Endodermal cell (in vitro differentiated cells): Measurements from ENCODE around the gene NFE2L2. TPM values are rescaled to one million over a fixed set of nuclear protein-coding genes. Genes with fewer than 3 reads are reported as not detected.
"Not testable (repeated sequence)": the region's sequence is repeated elsewhere in the genome, so short reads cannot be mapped to it uniquely, and the experiment has no call there.

ENCODE experiments used
- DNase-seq: peaks from one replicate; pipeline ENCODE4 v3.0.0-alpha.2; 2017
- H3K27ac ChIP-seq: 2 replicates; pipeline ENCODE4 v1.5.1; 2013; ENCODE audit warnings: mild to moderate bottlenecking, low read depth, low read length, moderate library complexity
- H3K27me3 ChIP-seq: 2 replicates; pipeline ENCODE4 v1.6.1; 2013; ENCODE audit warnings: mild to moderate bottlenecking, low read length, moderate library complexity; ENCODE audit not compliant: insufficient read depth, control insufficient read depth, poor library complexity, severe bottlenecking
- H3K36me3 ChIP-seq: 2 replicates; pipeline ENCODE4 v1.7.0; 2013; ENCODE audit warnings: mild to moderate bottlenecking, low read length, moderate library complexity; ENCODE audit not compliant: control insufficient read depth, insufficient read depth
- H3K4me1 ChIP-seq: one replicate; pipeline ENCODE4 v1.7.0; 2013; ENCODE audit warnings: low read length; ENCODE audit not compliant: control insufficient read depth, insufficient read depth
- H3K4me3 ChIP-seq: 2 replicates; pipeline ENCODE4 v1.5.1; 2013; ENCODE audit warnings: mild to moderate bottlenecking, low read length, moderate library complexity
- H3K9ac ChIP-seq: 2 replicates; pipeline ENCODE4 v1.6.1; 2013; ENCODE audit warnings: mild to moderate bottlenecking, low read length, moderate library complexity; ENCODE audit not compliant: poor library complexity, severe bottlenecking; ENCODE audit errors: extremely low read depth
- H3K9me3 ChIP-seq: 2 replicates; pipeline ENCODE4 v1.6.1; 2013; ENCODE audit warnings: mild to moderate bottlenecking, low read length, moderate library complexity; ENCODE audit not compliant: control insufficient read depth
- H3K27ac Mint-ChIP-seq: 2 replicates; pipeline ENCODE4 v1.8.0; 2020; ENCODE audit warnings: mixed read lengths
- H3K27me3 Mint-ChIP-seq: 2 replicates; pipeline ENCODE4 v1.8.0; 2021; ENCODE audit warnings: mild to moderate bottlenecking, mixed read lengths; ENCODE audit not compliant: insufficient read depth
- H3K36me3 Mint-ChIP-seq: 2 replicates; pipeline ENCODE4 v1.8.0; 2020; ENCODE audit warnings: low read depth, mixed read lengths
- H3K4me1 Mint-ChIP-seq: 2 replicates; pipeline ENCODE4 v1.8.0; 2020; ENCODE audit warnings: mixed read lengths
- H3K4me3 Mint-ChIP-seq: 2 replicates; pipeline ENCODE4 v1.8.0; 2020; ENCODE audit warnings: mild to moderate bottlenecking, moderate library complexity, mixed read lengths
- H3K9me3 Mint-ChIP-seq: 2 replicates; pipeline ENCODE4 v1.8.0; 2020; ENCODE audit warnings: mild to moderate bottlenecking, mixed read lengths
- CTCF ChIP-seq: fragments of 200-600 bp; sonication (generic); conservative IDR thresholded peaks from 2 replicates; pipeline ENCODE4 v1.5.0; 2021; ENCODE audit warnings: antibody characterized with exemption, mild to moderate bottlenecking
- WGBS, 2 experiments: methylation state at CpG; one replicate each; pipeline versions ENCODE4 v1.1.5 to v1.1.7; 2013; ENCODE audit warnings: missing lambda C conversion rate in 2 of 2, mixed read lengths in 1 of 2; ENCODE audit not compliant: insufficient coverage in 1 of 2, insufficient read length in 1 of 2; 5-methylcytosine and 5-hydroxymethylcytosine counted together
- total RNA-seq, 2 donors: library from RNA; stranded (reverse); fragmentation: NEBNext Ultra II Directional in 1 of 2; extraction: Animal tissue kit (Norgen Biotek cat#: 25700) in 1 of 2; gene quantifications; 2 replicates in 1 of 2; 3 replicates in 1 of 2; pipeline ENCODE4 v1.2.1, GENCODE V29; 2021

The NFE2L2 gene
- total RNA-seq, 2 donors from 2014 or later = 59.0 to 59.1 TPM

GRCh38 chr2:177268187-177268871 is 3.8 kb upstream of the NFE2L2 start:
- H3K36me3 Mint-ChIP-seq = no peaks in the 10 kb centered on the region
- H3K9me3 ChIP-seq = no peaks in the 10 kb centered on the region
- H3K4me1 Mint-ChIP-seq = peaks cover 23% of the 10 kb centered on the region
- no peaks in the 10 kb centered on the region for H3K27me3 Mint-ChIP-seq
- H3K9me3 Mint-ChIP-seq = no peaks in the 10 kb centered on the region
- peaks cover 5% of the 10 kb centered on the region for H3K4me1 ChIP-seq
- DNase-seq = no peak
- no peaks in the 10 kb centered on the region for H3K36me3 ChIP-seq
- no peak overlapping the region for H3K4me3 ChIP-seq
- H3K27me3 ChIP-seq = no peaks in the 10 kb centered on the region
- no peak overlapping the region for H3K27ac ChIP-seq
- WGBS, 2 experiments = 92 to 96% methylated on average over 7 to 8 of the region's 8 CpGs
- H3K4me3 Mint-ChIP-seq = no peak overlapping the region
- no peak overlapping the region for H3K27ac Mint-ChIP-seq
- no peak overlapping the region for H3K9ac ChIP-seq
- TF ChIP-seq CTCF = no peak

GRCh38 chr2:177266955-177267354 is 2.4 kb upstream of the NFE2L2 start:
- not testable (repeated sequence) for H3K4me1 ChIP-seq, H3K36me3 Mint-ChIP-seq, H3K9me3 Mint-ChIP-seq, H3K9ac ChIP-seq, H3K9me3 ChIP-seq, DNase-seq, H3K27ac ChIP-seq, H3K27ac Mint-ChIP-seq, H3K4me3 ChIP-seq, H3K36me3 ChIP-seq, H3K27me3 Mint-ChIP-seq, H3K4me3 Mint-ChIP-seq, H3K27me3 ChIP-seq
- WGBS, 2 experiments = 92 to 97% methylated on average over 8 of the region's 8 CpGs
- peaks cover 30% of the 10 kb centered on the region for H3K4me1 Mint-ChIP-seq

GRCh38 chr2:177265824-177266817 is 1.6 kb upstream of the NFE2L2 start:
- Histone ChIP-seq H3K4me1 (peaks cover 7% of the 10 kb centered on the region), H3K9ac (no peak overlapping the region), H3K9me3 (no peaks in the 10 kb centered on the region), H3K4me3 (peak overlapping the region; percentile 95), H3K27ac (no peak overlapping the region), H3K36me3 (no peaks in the 10 kb centered on the region), H3K27me3 (no peaks in the 10 kb centered on the region)
- H3K27me3 Mint-ChIP-seq = no peaks in the 10 kb centered on the region
- TF ChIP-seq CTCF = no peak
- 57 to 78% methylated on average over 1 to 3 of the region's 4 CpGs for whole genome bisulfite sequencing, 2 experiments
- peak overlapping the region; percentile 35 for H3K27ac Mint-ChIP-seq
- H3K9me3 Mint-ChIP-seq = no peaks in the 10 kb centered on the region
- DNase-seq = no peak
- H3K4me3 Mint-ChIP-seq = peak overlapping the region; percentile 77
- H3K4me1 Mint-ChIP-seq = peaks cover 35% of the 10 kb centered on the region
- peaks cover 1% of the 10 kb centered on the region for H3K36me3 Mint-ChIP-seq
